ENCODE measurements around the gene TOMM34.

The TOMM34 gene

GRCh38 chr20:44901974-44902373 lies 58.2 kb downstream of the TOMM34 start:
- no peaks in the 10 kb centered on the region for H3K9me3 ChIP-seq (ENCODE audit: control insufficient read depth, low read length)
- H3K27me3 ChIP-seq (replicated peaks; ENCODE audit: control insufficient read depth, insufficient read depth, low read length, poor library complexity, severe bottlenecking) = no peaks in the 10 kb centered on the region
- H3K4me1 ChIP-seq (ENCODE audit: control insufficient read depth, insufficient read depth, low read length, poor library complexity, severe bottlenecking) = peaks cover 9% of the 10 kb centered on the region
- no peak overlapping the region for H3K4me3 ChIP-seq (ENCODE audit: insufficient read depth, low read depth, low read length, poor library complexity, severe bottlenecking)
- H3K27ac ChIP-seq (ENCODE audit: insufficient read depth, low read length, poor library complexity, severe bottlenecking) = no peak overlapping the region
- H3K36me3 ChIP-seq (ENCODE audit: control insufficient read depth, insufficient read depth, low read length) = peaks cover 60% of the 10 kb centered on the region
- DNase-seq = no peak

- H3K27me3 ChIP-seq (replicated peaks; ENCODE audit: control insufficient read depth, insufficient read depth, low read length, poor library complexity, severe bottlenecking) = no peaks in the 10 kb centered on the region
- no peak overlapping the region for H3K27ac ChIP-seq (ENCODE audit: insufficient read depth, low read length, poor library complexity, severe bottlenecking)
- H3K9me3 ChIP-seq (ENCODE audit: control insufficient read depth, low read length) = no peaks in the 10 kb centered on the region
- H3K36me3 ChIP-seq (ENCODE audit: control insufficient read depth, insufficient read depth, low read length) = peaks cover 44% of the 10 kb centered on the region
- DNase-seq = no peak
- no peak overlapping the region for H3K4me3 ChIP-seq (ENCODE audit: insufficient read depth, low read depth, low read length, poor library complexity, severe bottlenecking)
- H3K4me1 ChIP-seq (ENCODE audit: control insufficient read depth, insufficient read depth, low read length, poor library complexity, severe bottlenecking) = peaks cover 24% of the 10 kb centered on the region
Measured at GRCh38 chr20:44900231-44900854, 59.9 kb downstream of the TOMM34 start.

GRCh38 chr20:44897133-44897532 lies 63.1 kb downstream of the TOMM34 start:
- H3K27me3 ChIP-seq (replicated peaks; ENCODE audit: control insufficient read depth, insufficient read depth, low read length, poor library complexity, severe bottlenecking) = no peaks in the 10 kb centered on the region
- H3K9me3 ChIP-seq (ENCODE audit: control insufficient read depth, low read length) = no peaks in the 10 kb centered on the region
- no peak overlapping the region for H3K27ac ChIP-seq (ENCODE audit: insufficient read depth, low read length, poor library complexity, severe bottlenecking)
- H3K4me1 ChIP-seq (ENCODE audit: control insufficient read depth, insufficient read depth, low read length, poor library complexity, severe bottlenecking) = peaks cover 34% of the 10 kb centered on the region
- H3K36me3 ChIP-seq (ENCODE audit: control insufficient read depth, insufficient read depth, low read length) = peaks cover 13% of the 10 kb centered on the region
- DNase-seq = no peak
- H3K4me3 ChIP-seq (ENCODE audit: insufficient read depth, low read depth, low read length, poor library complexity, severe bottlenecking) = no peak overlapping the region

- no peak overlapping the region for H3K4me3 ChIP-seq (ENCODE audit: insufficient read depth, low read depth, low read length, poor library complexity, severe bottlenecking)
- peaks cover 40% of the 10 kb centered on the region for H3K4me1 ChIP-seq (ENCODE audit: control insufficient read depth, insufficient read depth, low read length, poor library complexity, severe bottlenecking)
- no peak for DNase-seq
- no peaks in the 10 kb centered on the region for H3K9me3 ChIP-seq (ENCODE audit: control insufficient read depth, low read length)
- H3K27ac ChIP-seq (ENCODE audit: insufficient read depth, low read length, poor library complexity, severe bottlenecking) = no peak overlapping the region
- H3K36me3 ChIP-seq (ENCODE audit: control insufficient read depth, insufficient read depth, low read length) = peaks cover 7% of the 10 kb centered on the region
- no peaks in the 10 kb centered on the region for H3K27me3 ChIP-seq (replicated peaks; ENCODE audit: control insufficient read depth, insufficient read depth, low read length, poor library complexity, severe bottlenecking)
Measured at GRCh38 chr20:44896583-44896982, 63.6 kb downstream of the TOMM34 start.

GRCh38 chr20:44894959-44895358 lies 65.2 kb downstream of the TOMM34 start:
- no peak for DNase-seq
- no peaks in the 10 kb centered on the region for H3K36me3 ChIP-seq (ENCODE audit: control insufficient read depth, insufficient read depth, low read length)
- no peaks in the 10 kb centered on the region for H3K9me3 ChIP-seq (ENCODE audit: control insufficient read depth, low read length)
- H3K27ac ChIP-seq (ENCODE audit: insufficient read depth, low read length, poor library complexity, severe bottlenecking) = no peak overlapping the region
- peaks cover 51% of the 10 kb centered on the region for H3K4me1 ChIP-seq (ENCODE audit: control insufficient read depth, insufficient read depth, low read length, poor library complexity, severe bottlenecking)
- H3K27me3 ChIP-seq (replicated peaks; ENCODE audit: control insufficient read depth, insufficient read depth, low read length, poor library complexity, severe bottlenecking) = no peaks in the 10 kb centered on the region
- no peak overlapping the region for H3K4me3 ChIP-seq (ENCODE audit: insufficient read depth, low read depth, low read length, poor library complexity, severe bottlenecking)

Measured in effector memory CD4-positive, alpha-beta T cell (primary cell).